Occipital lobe (tissue), 2 donors: Measurements from ENCODE around the gene SRGAP2B. TPM values are rescaled to one million over a fixed set of nuclear protein-coding genes. Genes with fewer than 3 reads are reported as not detected.
"Not testable (repeated sequence)": the region's sequence is repeated elsewhere in the genome, so short reads cannot be mapped to it uniquely, and the experiment has no call there.

ENCODE experiments used
- DNase-seq: peaks from one replicate; lab custom pipeline; 2025; lab: John Stamatoyannopoulos, UW
- total RNA-seq: library from RNA; depleted of rRNA; stranded (reverse); fragments of >200 nt; gene quantifications from one replicate; pipeline ENCODE4 v1.2.3, GENCODE V29; 2014

The SRGAP2B gene
- total RNA-seq, 1 donor from 2014 or later = 61.8 TPM

- DNase-seq = not testable (repeated sequence)
Observed at GRCh38 chr1:145045571-145046273, 49.4 kb downstream of the SRGAP2B start.

GRCh38 chr1:145041519-145041918 lies 53.6 kb downstream of the SRGAP2B start:
- DNase-seq = not testable (repeated sequence)

GRCh38 chr1:145036019-145036418 lies 59.1 kb downstream of the SRGAP2B start:
- DNase-seq = not testable (repeated sequence)

- not testable (repeated sequence) for DNase-seq
Observed at GRCh38 chr1:145033523-145033922, 61.6 kb downstream of the SRGAP2B start.

GRCh38 chr1:145027251-145027650 lies 67.9 kb downstream of the SRGAP2B start:
- not testable (repeated sequence) for DNase-seq

GRCh38 chr1:145025286-145025685 lies 69.8 kb downstream of the SRGAP2B start:
- DNase-seq = not testable (repeated sequence)

- DNase-seq = not testable (repeated sequence)
Observed at GRCh38 chr1:145022259-145022658, 72.9 kb downstream of the SRGAP2B start.

GRCh38 chr1:145021749-145022148 lies 73.4 kb downstream of the SRGAP2B start:
- not testable (repeated sequence) for DNase-seq

GRCh38 chr1:145019709-145020108 lies 75.4 kb downstream of the SRGAP2B start:
- DNase-seq = not testable (repeated sequence)

- DNase-seq = not testable (repeated sequence)
Observed at GRCh38 chr1:145017725-145018124, 77.4 kb downstream of the SRGAP2B start.

- not testable (repeated sequence) for DNase-seq
Observed at GRCh38 chr1:145016492-145016862, 78.7 kb downstream of the SRGAP2B start.

- not testable (repeated sequence) for DNase-seq
Observed at GRCh38 chr1:145015744-145016491, 79.2 kb downstream of the SRGAP2B start.

GRCh38 chr1:145013353-145013752 lies 81.8 kb downstream of the SRGAP2B start:
- not testable (repeated sequence) for DNase-seq

GRCh38 chr1:145011811-145012210 lies 83.3 kb downstream of the SRGAP2B start:
- not testable (repeated sequence) for DNase-seq

GRCh38 chr1:145010580-145010979 lies 84.5 kb downstream of the SRGAP2B start:
- DNase-seq = not testable (repeated sequence)

- DNase-seq = not testable (repeated sequence)
Observed at GRCh38 chr1:145009928-145010327, 85.2 kb downstream of the SRGAP2B start.

GRCh38 chr1:145008388-145008787 lies 86.7 kb downstream of the SRGAP2B start:
- not testable (repeated sequence) for DNase-seq

GRCh38 chr1:145005142-145005541 lies 90.0 kb downstream of the SRGAP2B start:
- DNase-seq = not testable (repeated sequence)

GRCh38 chr1:145001381-145001780 lies 93.7 kb downstream of the SRGAP2B start:
- DNase-seq = not testable (repeated sequence)

- not testable (repeated sequence) for DNase-seq
Observed at GRCh38 chr1:145000743-145001326, 94.3 kb downstream of the SRGAP2B start.

- not testable (repeated sequence) for DNase-seq
Observed at GRCh38 chr1:145000074-145000742, 94.9 kb downstream of the SRGAP2B start.

- DNase-seq = not testable (repeated sequence)
Observed at GRCh38 chr1:144998981-144999273, 96.2 kb downstream of the SRGAP2B start.
